ENCODE data around the gene TLE2.
"Not testable (repeated sequence)": the region's sequence is repeated elsewhere in the genome, so short reads cannot be mapped to it uniquely, and the experiment has no call there.

The TLE2 gene

DNA sequence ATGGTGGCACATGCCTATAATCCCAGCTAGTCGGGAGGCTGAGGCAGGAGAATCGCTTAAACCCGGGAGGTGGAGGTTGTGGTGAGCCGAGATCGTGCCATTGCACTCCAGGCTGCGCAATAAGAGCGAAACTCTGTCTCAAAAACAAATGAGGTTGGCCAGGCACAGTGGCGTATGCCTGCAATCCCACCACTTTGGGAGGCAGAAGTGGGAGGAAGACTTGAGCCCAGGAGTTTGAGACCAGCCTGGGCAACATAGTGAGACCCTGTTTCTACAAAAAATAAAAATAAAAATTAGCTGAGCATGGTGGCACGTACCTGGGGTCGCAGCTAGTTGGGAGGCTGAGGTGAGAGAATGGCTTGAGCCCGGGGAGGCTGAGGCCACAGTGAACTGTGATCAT lies 36.7 kb downstream of the TLE2 start:
- not testable (repeated sequence) for H3K27ac Mint-ChIP-seq, ATAC-seq, H3K27me3 Mint-ChIP-seq, H3K4me3 Mint-ChIP-seq, DNase-seq, H3K9me3 Mint-ChIP-seq, H3K4me1 Mint-ChIP-seq

- Mint-ChIP-seq H3K4me1 (no peaks in the 10 kb centered on the region), H3K4me3 (no peak overlapping the region), H3K9me3 (no peaks in the 10 kb centered on the region)
Observed at GRCh38 chr19:2989236-2989946, 39.7 kb downstream of the TLE2 start.

GRCh38 chr19:2988568-2988967 lies 40.5 kb downstream of the TLE2 start:
- H3K27me3 Mint-ChIP-seq: peaks cover 25% of the 10 kb centered on the region
- ATAC-seq: no peak
- no peaks in the 10 kb centered on the region for H3K9me3 Mint-ChIP-seq
- no peak overlapping the region for H3K27ac Mint-ChIP-seq
- DNase-seq: no peak
- H3K4me1 Mint-ChIP-seq: no peaks in the 10 kb centered on the region
- H3K4me3 Mint-ChIP-seq: no peak overlapping the region

More at GRCh38 chr19:2989236-2989946, 39.7 kb downstream of the TLE2 start:
- Mint-ChIP-seq H3K27me3 (peaks cover 17% of the 10 kb centered on the region), H3K27ac (no peak overlapping the region)
- ATAC-seq: no peak
- no peak for DNase-seq

DNA sequence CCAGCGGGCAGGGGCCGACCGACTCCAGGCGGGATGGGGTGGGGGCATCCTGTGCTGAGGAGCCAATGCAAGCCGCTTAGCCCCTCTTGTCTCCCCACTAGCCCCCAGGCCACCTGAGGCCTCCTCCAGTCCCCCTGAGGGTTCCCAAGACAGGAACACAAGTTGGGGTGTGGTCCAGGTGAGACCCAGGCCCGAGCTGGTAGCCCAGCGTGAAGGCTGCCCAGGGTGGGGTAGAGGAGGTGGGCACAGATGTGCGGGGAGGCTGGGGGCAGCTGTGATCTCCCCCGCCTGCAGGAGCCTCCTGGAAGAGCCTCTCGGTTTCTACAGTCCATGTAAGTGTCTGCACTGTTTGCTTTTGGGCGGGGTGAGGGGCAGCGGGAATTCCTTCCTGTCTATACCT lies 41.3 kb downstream of the TLE2 start:
- Mint-ChIP-seq H3K9me3 (no peaks in the 10 kb centered on the region), H3K4me1 (peaks cover 7% of the 10 kb centered on the region), H3K27ac (no peak overlapping the region), H3K27me3 (peaks cover 33% of the 10 kb centered on the region), H3K4me3 (no peak overlapping the region)
- ATAC-seq (no peak), DNase-seq (no peak)

DNA sequence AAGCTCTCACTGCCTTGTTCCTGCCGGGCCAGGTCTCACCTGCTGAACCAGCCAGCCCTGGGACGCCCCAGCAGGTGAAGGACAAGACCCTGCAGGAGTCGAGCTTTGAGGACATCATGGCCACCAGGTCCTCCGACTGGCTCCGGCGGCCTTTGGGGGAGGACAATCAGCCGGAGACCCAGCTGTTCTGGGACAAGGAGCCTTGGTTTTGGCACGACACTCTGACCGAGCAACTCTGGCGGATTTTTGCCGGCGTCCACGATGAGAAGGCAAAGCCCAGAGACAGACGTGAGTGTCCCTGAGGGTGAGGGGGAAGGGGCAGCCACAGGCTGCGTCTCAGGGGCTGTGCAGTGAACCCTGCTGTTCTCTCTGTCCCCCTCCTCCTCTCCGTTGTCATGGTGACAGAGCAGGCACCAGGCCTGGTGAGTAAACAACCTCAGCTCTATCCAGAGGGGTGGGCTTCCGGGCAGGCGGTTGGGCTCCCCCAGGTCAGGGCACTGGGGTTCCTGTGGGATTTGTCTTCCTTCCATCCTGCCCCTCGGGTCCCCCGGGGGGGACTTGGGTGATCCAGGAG lies 42.0 kb downstream of the TLE2 start:
- no peak for ATAC-seq
- no peak overlapping the region for H3K27ac Mint-ChIP-seq
- DNase-seq: no peak
- H3K4me3 Mint-ChIP-seq: no peak overlapping the region
- peaks cover 41% of the 10 kb centered on the region for H3K27me3 Mint-ChIP-seq
- peaks cover 7% of the 10 kb centered on the region for H3K4me1 Mint-ChIP-seq
- H3K9me3 Mint-ChIP-seq: no peaks in the 10 kb centered on the region

- ATAC-seq (no peak), DNase-seq (no peak)
- H3K4me3 Mint-ChIP-seq: no peak overlapping the region
- H3K27me3 Mint-ChIP-seq: peaks cover 49% of the 10 kb centered on the region
- no peak overlapping the region for H3K27ac Mint-ChIP-seq
- no peaks in the 10 kb centered on the region for H3K9me3 Mint-ChIP-seq
- H3K4me1 Mint-ChIP-seq: peaks cover 7% of the 10 kb centered on the region
Observed at GRCh38 chr19:2984215-2984528, 44.9 kb downstream of the TLE2 start.

GRCh38 chr19:2983351-2984214 lies 45.5 kb downstream of the TLE2 start:
- Mint-ChIP-seq H3K9me3 (no peaks in the 10 kb centered on the region), H3K27ac (no peak overlapping the region), H3K4me3 (peak overlapping the region in 1 of 2 donors; percentile 49), H3K27me3 (peaks cover 49% of the 10 kb centered on the region), H3K4me1 (peaks cover 7% of the 10 kb centered on the region)
- ATAC-seq: peak; percentile 12
- no peak for DNase-seq

GRCh38 chr19:2982983-2983350 lies 46.1 kb downstream of the TLE2 start:
- ATAC-seq (no peak), DNase-seq (no peak)
- Mint-ChIP-seq H3K4me1 (peaks cover 7% of the 10 kb centered on the region), H3K4me3 (no peak overlapping the region), H3K9me3 (no peaks in the 10 kb centered on the region), H3K27me3 (peaks cover 49% of the 10 kb centered on the region), H3K27ac (no peak overlapping the region)

- H3K9me3 Mint-ChIP-seq: no peaks in the 10 kb centered on the region
- ATAC-seq (no peak), DNase-seq (no peak)
- peaks cover 11% of the 10 kb centered on the region for H3K4me1 Mint-ChIP-seq
- no peak overlapping the region for H3K4me3 Mint-ChIP-seq
- peaks cover 49% of the 10 kb centered on the region for H3K27me3 Mint-ChIP-seq
- H3K27ac Mint-ChIP-seq: peak overlapping the region in 1 of 2 donors; percentile 54
Observed at GRCh38 chr19:2982561-2982960, 46.5 kb downstream of the TLE2 start.

- Mint-ChIP-seq H3K4me1 (peaks cover 18% of the 10 kb centered on the region), H3K9me3 (no peaks in the 10 kb centered on the region), H3K27ac (no peak overlapping the region), H3K4me3 (no peak overlapping the region), H3K27me3 (peaks cover 46% of the 10 kb centered on the region)
- ATAC-seq (no peak), DNase-seq (no peak)
Observed at GRCh38 chr19:2981898-2982297, 47.2 kb downstream of the TLE2 start.

GRCh38 chr19:2978772-2979171 lies 50.3 kb downstream of the TLE2 start:
- Mint-ChIP-seq H3K4me1 (peaks cover 39% of the 10 kb centered on the region), H3K4me3 (no peak overlapping the region), H3K27ac (no peak overlapping the region), H3K27me3 (peaks cover 36% of the 10 kb centered on the region), H3K9me3 (no peaks in the 10 kb centered on the region)
- no peak for ATAC-seq
- no peak for DNase-seq

GRCh38 chr19:2978166-2978767 lies 50.8 kb downstream of the TLE2 start:
- ATAC-seq (no peak), DNase-seq (no peak)
- H3K4me3 Mint-ChIP-seq: peak overlapping the region in 1 of 2 donors; percentile 99
- H3K27me3 Mint-ChIP-seq: peaks cover 35% of the 10 kb centered on the region
- H3K27ac Mint-ChIP-seq: no peak overlapping the region
- no peaks in the 10 kb centered on the region for H3K9me3 Mint-ChIP-seq
- peaks cover 36% of the 10 kb centered on the region for H3K4me1 Mint-ChIP-seq

- Mint-ChIP-seq H3K27me3 (peaks cover 30% of the 10 kb centered on the region), H3K9me3 (no peaks in the 10 kb centered on the region), H3K4me1 (peaks cover 32% of the 10 kb centered on the region), H3K4me3 (peak overlapping the region; percentile 97 to 99), H3K27ac (no peak overlapping the region)
- DNase-seq (peak in 1 of 2 donors; percentile 16), ATAC-seq (peak; percentile 7)
Observed at GRCh38 chr19:2977746-2978138, 51.3 kb downstream of the TLE2 start.

- H3K27me3 Mint-ChIP-seq: peaks cover 24% of the 10 kb centered on the region
- peak within 1 kb of the TSS; percentile 95 to 96 for H3K27ac Mint-ChIP-seq
Observed at GRCh38 chr19:2977001-2977745, 51.9 kb downstream of the TLE2 start, which contains the start of gene TLE6. Gene TLE6, plus strand, starts transcription at chr19:2977564. Its CDS starts 670 bp downstream, at chr19:2978234.

GRCh38 chr19:2976609-2977000 lies 52.5 kb downstream of the TLE2 start:
- peak overlapping the region; percentile 97 to 99 for H3K4me3 Mint-ChIP-seq
- H3K9me3 Mint-ChIP-seq: no peaks in the 10 kb centered on the region
- H3K27ac Mint-ChIP-seq: no peak overlapping the region
- peaks cover 32% of the 10 kb centered on the region for H3K4me1 Mint-ChIP-seq
- DNase-seq: no peak
- peaks cover 19% of the 10 kb centered on the region for H3K27me3 Mint-ChIP-seq
- no peak for ATAC-seq

More at GRCh38 chr19:2977001-2977745, 51.9 kb downstream of the TLE2 start, which contains the start of gene TLE6:
- H3K4me1 Mint-ChIP-seq: peaks cover 32% of the 10 kb centered on the region
- ATAC-seq (peak; percentile 99), DNase-seq (peak; percentile 94 to 96)
- H3K4me3 Mint-ChIP-seq: peak within 1 kb of the TSS; percentile 97 to 99
- H3K9me3 Mint-ChIP-seq: no peaks in the 10 kb centered on the region
